ENCODE data around the gene MBD5.
A peak's percentile ranks its signal among the peaks of the same experiment; 100 is the strongest.

Gene MBD5

GRCh38 chr2:148106331-148106730 is 85.4 kb downstream of the MBD5 start:
- Histone ChIP-seq H3K4me3 (ENCODE audit: low read depth, low read length) (no peak overlapping the region), H3K27me3 (replicated peaks) (no peaks in the 10 kb centered on the region), H3K36me3 (replicated peaks) (no peaks in the 10 kb centered on the region), H3K27ac (no peak overlapping the region)
- in situ Hi-C loops (cut with HindIII; ENCODE audit: low pct_ligation_motif_present, low sequenced_read_pairs), result no loop called here
- no peak for TF ChIP-seq CTCF (IDR thresholded peaks at IDR 0.05; ENCODE audit: low read depth, low read length, missing control alignments)
- DNase-seq, result no peak

GRCh38 chr2:148108385-148108784 is 87.5 kb downstream of the MBD5 start:
- H3K4me3 ChIP-seq (ENCODE audit: low read depth, low read length), result no peak overlapping the region
- H3K27me3 ChIP-seq (replicated peaks), result no peaks in the 10 kb centered on the region
- no peak for TF ChIP-seq CTCF (IDR thresholded peaks at IDR 0.05; ENCODE audit: low read depth, low read length, missing control alignments)
- DNase-seq, result no peak
- in situ Hi-C loops (cut with HindIII; ENCODE audit: low pct_ligation_motif_present, low sequenced_read_pairs), result no loop called here
- no peaks in the 10 kb centered on the region for H3K36me3 ChIP-seq (replicated peaks)
- no peak overlapping the region for H3K27ac ChIP-seq

- TF ChIP-seq CTCF (IDR thresholded peaks at IDR 0.05; ENCODE audit: low read depth, low read length, missing control alignments), result no peak
- no peak for DNase-seq
- Histone ChIP-seq H3K4me3 (ENCODE audit: low read depth, low read length) (no peak overlapping the region), H3K36me3 (replicated peaks) (no peaks in the 10 kb centered on the region), H3K27ac (no peak overlapping the region), H3K27me3 (replicated peaks) (no peaks in the 10 kb centered on the region)
- in situ Hi-C loops (cut with HindIII; ENCODE audit: low pct_ligation_motif_present, low sequenced_read_pairs), result no loop called here
Observed at GRCh38 chr2:148110184-148110583, 89.3 kb downstream of the MBD5 start.

GRCh38 chr2:148122788-148123187 is 101.9 kb downstream of the MBD5 start:
- TF ChIP-seq CTCF (IDR thresholded peaks at IDR 0.05; ENCODE audit: low read depth, low read length, missing control alignments), result no peak
- Histone ChIP-seq H3K27ac (no peak overlapping the region), H3K4me3 (ENCODE audit: low read depth, low read length) (no peak overlapping the region), H3K27me3 (replicated peaks) (no peaks in the 10 kb centered on the region), H3K36me3 (replicated peaks) (no peaks in the 10 kb centered on the region)
- in situ Hi-C loops (cut with HindIII; ENCODE audit: low pct_ligation_motif_present, low sequenced_read_pairs), result no loop called here
- peak; percentile 60 for DNase-seq

- in situ Hi-C loops (cut with HindIII; ENCODE audit: low pct_ligation_motif_present, low sequenced_read_pairs), result no loop called here
- DNase-seq, result peak; percentile 7
Observed at GRCh38 chr2:148124271-148124670, 103.4 kb downstream of the MBD5 start.

More at GRCh38 chr2:148124271-148124670, 103.4 kb downstream of the MBD5 start:
- H3K36me3 ChIP-seq (replicated peaks), result no peaks in the 10 kb centered on the region
- no peak for TF ChIP-seq CTCF (IDR thresholded peaks at IDR 0.05; ENCODE audit: low read depth, low read length, missing control alignments)
- H3K27ac ChIP-seq, result no peak overlapping the region
- no peak overlapping the region for H3K4me3 ChIP-seq (ENCODE audit: low read depth, low read length)
- H3K27me3 ChIP-seq (replicated peaks), result no peaks in the 10 kb centered on the region
